KG1 (cell line): Measurements from ENCODE around the gene CRYBA1.
A peak's percentile ranks its signal among the peaks of the same experiment; 100 is the strongest.

Experiments used
- DNase-seq: peaks from one replicate; lab custom pipeline; 2025; lab: John Stamatoyannopoulos, UW

The CRYBA1 gene

GRCh38 chr17:29279397-29280070, 32.9 kb downstream of the CRYBA1 start:
- DNase-seq = no peak

GRCh38 chr17:29283496-29283895, 36.8 kb downstream of the CRYBA1 start:
- DNase-seq = no peak

- DNase-seq = no peak
Measured at GRCh38 chr17:29283961-29284360, 37.3 kb downstream of the CRYBA1 start.

- DNase-seq = no peak
Measured at GRCh38 chr17:29289852-29290251, 43.2 kb downstream of the CRYBA1 start.

- peak; percentile 67 for DNase-seq
Measured at GRCh38 chr17:29291163-29291752, 44.6 kb downstream of the CRYBA1 start.

GRCh38 chr17:29292071-29292991, 45.7 kb downstream of the CRYBA1 start:
- DNase-seq = no peak

GRCh38 chr17:29292992-29293889, 46.6 kb downstream of the CRYBA1 start:
- DNase-seq = no peak

GRCh38 chr17:29293890-29294579, 47.4 kb downstream of the CRYBA1 start, which contains the start of gene NUFIP2:
NUFIP2 (minus strand) TSS chr17:29294148; CDS start chr17:29294059, 89 bp downstream.
- peak; percentile 97 for DNase-seq

GRCh38 chr17:29294580-29294900, 47.9 kb downstream of the CRYBA1 start:
- no peak for DNase-seq

GRCh38 chr17:29295420-29295819, 48.8 kb downstream of the CRYBA1 start:
- DNase-seq = no peak

GRCh38 chr17:29299031-29299430, 52.4 kb downstream of the CRYBA1 start:
- no peak for DNase-seq

- DNase-seq = no peak
Measured at GRCh38 chr17:29303386-29303785, 56.7 kb downstream of the CRYBA1 start.
